Pons (tissue), 1 donor: ENCODE results near the gene KCNJ3.

Experiments used
- DNase-seq: peaks from one replicate; pipeline ENCODE4 v3.0.0-alpha.2; 2016; ENCODE audit warnings: low spot score

KCNJ3 gene

DNA sequence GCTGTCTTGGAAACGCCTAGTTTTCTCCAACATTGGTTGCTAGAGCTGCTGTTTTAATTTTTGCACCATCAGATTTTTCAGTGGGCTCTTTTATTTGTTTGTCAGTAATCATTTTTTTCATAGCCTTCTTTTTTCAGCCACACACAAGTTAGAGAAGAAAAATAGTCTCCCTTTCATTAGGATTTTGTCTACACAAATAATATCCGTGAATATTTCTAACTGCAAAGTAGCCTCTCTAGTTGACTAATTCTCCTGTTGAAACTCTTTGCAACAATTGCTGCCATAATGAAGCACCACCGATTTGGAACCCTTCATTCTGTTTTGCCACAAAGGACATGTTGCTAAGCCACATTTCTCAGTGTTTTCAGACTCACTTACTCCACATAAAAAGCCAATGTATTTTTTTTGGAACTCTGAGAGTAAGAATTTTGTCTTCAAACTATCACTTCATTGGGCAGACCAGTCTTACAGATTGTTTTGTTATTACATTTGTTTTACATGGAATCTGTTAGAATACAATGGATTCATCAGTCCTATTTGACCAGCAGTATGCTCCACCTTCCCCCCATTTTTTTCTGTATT, 9.6 kb downstream of the KCNJ3 start:
- no peak for DNase-seq

DNA sequence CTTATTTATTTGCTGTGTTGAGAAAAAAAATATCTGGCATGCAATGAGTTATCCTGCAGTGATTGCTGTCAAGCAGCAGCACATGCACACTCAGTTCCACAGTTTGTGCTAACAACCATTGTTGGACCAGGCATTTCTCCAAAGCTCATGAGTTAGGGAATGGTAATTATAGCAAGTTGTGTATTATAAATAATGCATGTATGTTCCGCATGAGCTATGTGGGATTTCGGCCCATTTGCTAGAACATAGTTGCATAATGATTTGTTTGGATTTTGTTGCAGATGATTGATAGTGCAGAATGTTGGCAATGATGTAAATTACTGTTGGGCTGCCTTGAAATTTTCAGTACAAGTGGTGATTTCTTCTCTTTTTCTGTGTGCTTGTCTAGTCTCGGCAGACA, 10.7 kb downstream of the KCNJ3 start:
- DNase-seq, result no peak

DNA sequence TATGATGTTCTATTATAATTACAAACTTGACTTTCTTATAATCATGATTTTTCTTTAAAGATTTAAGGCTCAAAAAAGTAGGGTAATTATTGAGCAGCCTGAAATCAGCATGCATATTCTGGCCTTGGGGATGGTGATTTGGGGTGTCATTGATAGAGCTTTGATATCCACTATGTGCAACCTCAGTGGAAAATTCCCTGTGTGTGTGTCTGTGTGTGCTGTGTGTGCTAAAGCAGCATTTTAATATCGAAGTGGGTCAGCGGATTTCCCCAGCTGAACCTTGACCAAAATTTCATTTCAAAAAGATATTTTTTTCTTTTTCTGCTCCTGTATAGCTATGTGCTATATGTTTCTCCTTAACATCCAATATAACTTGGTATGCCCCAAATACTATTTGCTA, 11.6 kb downstream of the KCNJ3 start:
- DNase-seq, result no peak

DNA sequence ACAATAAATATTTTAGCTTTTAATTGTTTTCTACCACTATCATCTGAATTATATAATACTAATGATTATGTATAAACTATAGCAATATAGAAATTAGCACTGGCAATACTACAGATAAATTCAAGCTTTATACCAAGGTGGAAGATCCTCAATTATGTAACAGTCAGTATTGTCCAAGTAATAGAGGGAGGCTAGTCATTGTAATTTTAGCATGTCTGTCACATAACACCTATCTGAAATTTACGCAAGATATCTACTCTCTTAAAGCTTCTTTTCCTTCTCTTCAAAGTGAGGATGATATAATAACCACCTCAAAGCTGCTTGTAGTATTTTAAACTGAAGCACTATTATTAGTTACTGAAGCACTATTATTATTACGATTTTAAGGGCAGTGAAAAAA, 12.2 kb downstream of the KCNJ3 start:
- no peak for DNase-seq

DNA sequence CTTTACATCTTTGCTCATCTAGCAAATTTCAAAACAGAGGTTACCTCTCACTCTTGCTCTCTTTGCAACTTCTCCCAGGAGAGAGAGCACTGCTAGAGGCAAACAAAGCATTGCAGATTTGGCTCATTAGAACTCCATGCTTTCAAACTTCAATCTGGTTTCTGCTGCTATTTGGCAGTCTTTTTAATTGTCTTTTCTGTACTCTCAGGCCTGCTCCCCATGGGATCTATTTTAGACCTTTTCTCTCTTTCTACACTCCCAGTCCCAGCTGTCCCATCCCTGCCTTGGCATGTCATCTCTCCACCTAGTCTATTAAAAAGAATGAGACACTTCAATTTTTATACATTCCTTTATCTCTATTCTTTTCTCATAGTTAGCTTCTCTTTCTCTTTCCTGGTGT, 15.2 kb downstream of the KCNJ3 start:
- DNase-seq, result no peak

DNA sequence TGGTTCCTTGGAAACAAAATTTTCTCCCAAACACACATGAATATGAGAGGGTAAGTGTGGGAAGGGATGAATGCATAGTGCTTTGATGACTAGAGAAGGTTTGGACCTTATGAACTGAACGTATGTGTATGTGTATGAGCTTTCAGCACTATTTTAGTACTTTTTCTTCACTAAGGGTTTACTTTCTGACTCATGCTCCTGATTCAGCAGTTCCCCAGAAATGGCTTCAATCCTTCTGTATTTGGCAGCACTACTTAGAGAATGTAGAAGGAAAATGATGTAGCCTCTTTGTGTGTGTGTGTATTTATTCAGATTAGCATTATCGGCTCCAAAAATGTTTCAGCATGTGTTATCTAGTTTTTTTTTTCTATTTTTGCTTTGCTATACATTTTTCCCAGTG, 22.2 kb downstream of the KCNJ3 start:
- DNase-seq, result no peak

DNA sequence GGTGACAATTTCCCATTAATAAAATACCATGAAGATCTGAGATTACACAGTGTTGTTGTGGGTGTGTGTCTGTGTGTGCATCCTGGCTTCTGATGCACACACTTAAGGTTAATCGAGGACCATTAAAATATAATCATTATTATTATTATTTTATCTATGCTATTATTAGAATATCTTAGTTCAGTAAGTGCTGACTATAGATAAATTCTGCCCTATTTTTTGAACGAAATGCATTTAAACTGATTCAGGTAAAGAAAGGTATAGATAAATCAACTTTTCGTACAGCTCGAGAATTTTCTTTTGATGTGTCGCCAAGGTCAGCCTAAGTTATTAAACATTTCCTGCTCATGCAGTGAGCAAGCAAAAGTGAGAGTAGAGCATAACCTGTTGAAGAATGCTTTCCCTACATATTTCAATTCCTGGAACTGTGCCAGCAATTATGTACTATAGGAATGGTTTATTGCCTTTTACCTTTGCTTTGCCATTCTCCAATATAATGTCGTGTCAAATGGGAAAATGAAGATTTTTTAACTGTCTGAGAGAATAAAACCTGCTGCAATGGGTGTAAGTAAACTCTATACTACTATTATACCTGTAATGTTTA, 25.8 kb downstream of the KCNJ3 start:
- DNase-seq, result no peak

DNA sequence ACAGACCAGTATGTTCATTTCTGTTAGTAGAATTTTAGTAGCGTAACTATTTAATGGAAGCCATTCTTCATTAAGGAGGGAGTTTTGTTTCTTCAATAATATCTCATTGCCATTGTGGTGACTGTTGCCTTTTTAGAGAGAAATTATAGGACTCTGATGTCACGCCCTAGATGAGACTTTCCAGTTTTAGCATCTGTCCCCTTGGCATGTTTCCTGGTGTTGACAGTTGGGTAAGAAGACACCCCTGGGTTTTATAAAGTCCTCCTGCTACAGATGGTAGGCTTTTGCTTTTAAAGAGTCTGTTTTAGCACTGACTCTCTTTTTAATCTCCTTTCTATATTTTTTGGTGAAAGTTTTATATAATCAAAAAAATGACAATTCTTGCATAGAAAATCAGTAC, 41.9 kb downstream of the KCNJ3 start:
- peak; percentile 16 for DNase-seq

DNA sequence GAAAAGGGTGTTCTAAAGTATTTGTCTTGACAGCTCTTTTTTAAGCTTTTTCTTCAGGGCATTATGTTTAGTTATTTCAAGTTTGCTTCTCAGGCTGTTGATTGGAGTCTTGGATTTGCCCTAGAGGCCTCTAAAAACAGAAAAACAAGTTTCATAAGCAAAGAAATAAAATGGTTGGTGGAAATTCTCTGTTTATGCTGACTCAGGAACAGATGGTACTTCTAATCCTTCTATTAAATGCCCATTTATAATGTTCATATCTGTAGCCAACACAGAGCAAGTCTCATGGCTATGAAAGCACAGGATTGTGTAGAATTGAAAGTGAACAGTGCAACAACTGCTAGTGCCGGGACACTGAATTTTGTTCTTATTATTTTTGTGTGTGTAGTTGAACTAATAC, 60.4 kb downstream of the KCNJ3 start:
- DNase-seq, result peak; percentile 11

DNA sequence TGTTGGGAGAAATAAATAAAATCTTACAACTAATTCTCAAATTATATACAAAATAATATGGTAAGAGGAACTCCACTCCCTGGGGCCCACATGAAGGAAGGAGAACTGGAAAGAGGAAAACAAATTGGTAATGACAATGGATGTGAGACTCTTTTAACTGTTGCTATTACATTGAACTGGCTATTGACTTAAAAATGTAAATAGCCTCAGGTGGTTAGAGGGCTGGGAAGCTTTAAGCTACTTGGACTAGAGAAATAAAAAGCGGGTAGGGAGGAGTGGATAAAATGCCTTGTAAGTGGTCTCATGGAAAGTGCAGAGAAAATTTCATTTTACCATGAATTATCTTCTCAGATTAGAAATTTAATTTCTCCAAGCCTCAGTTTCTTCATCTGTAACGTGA, 64.1 kb downstream of the KCNJ3 start:
- no peak for DNase-seq

DNA sequence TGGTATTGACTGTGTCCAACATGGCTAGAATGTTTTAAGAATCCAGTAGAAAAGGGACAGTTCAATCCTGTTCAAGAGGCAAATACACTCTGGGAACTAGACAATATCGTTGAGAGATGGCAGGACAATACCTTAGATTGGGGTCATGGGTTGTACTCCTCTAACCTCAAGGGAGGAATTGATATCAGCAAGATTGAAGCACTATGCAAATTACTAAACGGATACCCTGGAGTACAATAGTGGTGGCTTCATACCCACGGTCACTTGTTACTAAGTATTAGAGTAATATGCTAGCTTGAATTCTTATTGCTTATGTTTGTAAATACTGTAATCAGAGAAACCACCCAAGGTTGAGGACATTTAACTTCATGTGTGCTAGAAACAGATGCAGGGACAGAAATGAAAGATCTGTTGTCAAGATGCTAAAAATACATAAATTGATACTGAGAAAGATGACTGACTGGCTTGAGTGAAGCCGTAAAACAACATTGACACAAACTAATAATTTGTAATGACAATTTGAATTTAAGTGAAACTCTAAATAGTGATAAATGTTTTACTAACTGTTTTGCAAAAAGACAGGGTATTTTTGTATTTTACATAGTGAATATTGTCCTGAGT, 73.3 kb downstream of the KCNJ3 start:
- no peak for DNase-seq

DNA sequence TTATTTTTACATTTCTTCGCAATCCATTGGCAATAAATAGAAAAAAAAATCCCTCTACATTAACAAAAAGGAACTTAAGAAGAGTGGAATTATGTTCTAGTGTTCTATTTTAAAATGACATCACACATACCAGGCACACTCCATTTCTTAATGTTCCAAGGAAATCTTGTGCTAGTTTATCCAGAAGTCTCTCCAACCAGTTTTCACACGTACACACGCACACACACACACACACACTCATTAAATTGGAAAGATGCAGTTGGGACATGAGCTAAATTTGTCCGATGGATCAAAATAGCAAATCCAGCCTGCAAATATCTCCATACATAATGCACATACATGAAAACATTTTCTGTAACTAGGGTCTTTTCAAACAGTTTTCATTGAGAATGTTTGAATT, 78.3 kb downstream of the KCNJ3 start:
- no peak for DNase-seq

DNA sequence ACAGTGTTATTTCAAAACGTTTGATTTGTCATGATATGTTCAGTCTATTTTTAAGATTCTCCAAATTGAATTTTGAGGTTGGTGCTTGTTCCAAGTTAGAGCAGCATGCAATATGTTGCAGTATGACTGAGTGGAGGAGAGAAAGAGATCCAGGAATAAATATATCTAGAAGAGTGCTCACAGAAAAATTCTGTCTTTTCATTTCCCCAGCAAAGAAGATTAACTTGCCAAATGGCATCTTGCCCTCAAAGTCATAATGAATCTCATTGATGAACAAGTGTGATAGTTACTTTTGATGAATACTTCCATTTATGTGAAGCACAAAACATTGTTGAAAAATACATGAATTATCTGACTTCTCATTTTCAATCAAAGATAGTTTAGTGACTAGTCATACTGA, 95.9 kb downstream of the KCNJ3 start:
- peak; percentile 70 for DNase-seq

DNA sequence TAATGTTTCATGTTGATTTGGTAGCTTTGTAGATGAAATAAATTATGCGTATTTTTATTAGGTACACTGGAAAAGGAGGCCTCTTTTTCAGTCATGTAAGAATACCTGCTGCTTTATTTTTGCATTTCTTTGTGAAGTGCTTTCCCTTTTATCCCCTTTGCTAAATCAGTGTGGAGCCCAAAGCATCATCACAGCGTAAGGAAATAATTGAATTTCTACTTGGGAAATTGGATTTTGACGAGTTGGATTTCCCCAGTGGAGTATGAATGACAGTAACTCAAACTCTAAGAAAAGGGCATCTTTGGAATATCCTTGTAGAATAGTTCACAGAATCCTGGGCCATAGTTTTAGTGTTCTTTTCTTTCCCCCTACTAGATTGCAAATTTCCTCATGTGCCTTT, 97.2 kb downstream of the KCNJ3 start:
- no peak for DNase-seq

DNA sequence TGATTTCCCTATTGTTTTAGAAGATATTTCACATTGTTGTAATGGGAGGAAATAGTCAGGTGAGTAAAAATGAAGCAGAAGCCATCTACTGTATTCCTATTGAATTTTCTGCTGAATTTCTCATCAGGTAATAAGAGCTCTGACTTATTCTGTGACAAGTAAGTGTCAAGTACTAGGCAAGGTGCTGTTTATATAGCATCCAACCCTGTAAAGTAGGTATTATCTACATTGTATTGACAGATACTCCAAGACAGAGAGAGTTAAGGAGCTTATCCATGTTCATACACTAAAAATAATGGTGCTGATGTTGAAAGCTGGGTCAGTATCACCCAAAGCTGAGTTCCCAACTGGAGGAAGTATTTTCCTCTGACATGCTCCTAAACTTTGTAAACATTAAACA, 106.0 kb downstream of the KCNJ3 start:
- no peak for DNase-seq

DNA sequence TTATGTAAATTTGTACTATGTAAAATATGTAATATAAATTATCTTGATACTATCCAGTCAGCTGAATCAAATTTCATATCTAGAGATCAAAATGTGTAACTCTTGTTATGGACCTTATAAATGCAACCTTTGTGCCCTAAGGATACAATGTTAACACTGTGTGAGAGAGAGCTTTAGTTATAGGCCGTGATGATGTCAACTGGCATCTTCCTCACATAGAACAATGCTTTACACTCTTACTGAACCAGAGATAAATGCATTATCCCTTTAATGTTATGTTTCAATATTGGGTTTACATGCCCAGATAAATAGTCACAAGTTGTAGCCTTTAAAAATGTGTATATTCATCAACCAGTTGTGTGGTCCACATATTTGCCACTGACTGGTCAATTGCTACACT, 115.1 kb downstream of the KCNJ3 start:
- DNase-seq, result peak; percentile 81

DNA sequence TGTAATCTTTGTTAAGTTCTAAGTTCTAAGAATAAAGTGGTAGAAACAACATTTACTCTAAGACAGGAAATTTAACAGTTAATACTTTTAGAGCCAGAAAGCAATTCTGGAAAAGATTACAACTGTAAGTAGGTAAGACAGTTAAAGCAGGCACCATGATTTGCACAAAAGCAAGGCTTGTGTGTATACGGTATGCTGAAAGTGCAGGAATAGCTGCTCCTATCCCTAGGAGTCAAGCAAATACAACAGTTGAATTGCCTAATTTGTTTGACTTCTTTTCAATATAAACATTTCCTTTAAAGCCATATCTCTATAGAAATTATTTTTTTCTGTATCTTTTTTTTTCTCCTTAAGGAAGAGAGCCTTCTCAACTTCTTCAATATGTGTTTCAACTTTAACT, 116.4 kb downstream of the KCNJ3 start:
- DNase-seq, result no peak

DNA sequence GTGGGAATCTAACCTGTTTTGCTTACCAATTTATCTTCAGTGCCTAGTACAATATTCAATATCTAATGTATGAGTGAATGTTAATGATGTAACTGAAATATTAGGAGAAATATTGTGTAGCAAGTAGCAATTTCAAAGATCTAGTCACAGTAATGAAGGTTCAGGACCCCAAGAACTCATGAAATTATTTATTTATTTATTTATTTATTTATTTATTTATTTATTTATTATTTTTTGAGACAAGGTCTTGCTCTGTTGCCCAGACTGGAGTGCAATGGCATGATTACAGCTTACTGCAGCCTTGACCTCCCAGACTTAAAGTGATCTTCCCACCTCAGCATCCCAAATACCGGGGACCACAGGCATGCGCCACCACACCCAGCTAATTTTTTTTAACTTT, 126.9 kb downstream of the KCNJ3 start:
- no peak for DNase-seq

DNA sequence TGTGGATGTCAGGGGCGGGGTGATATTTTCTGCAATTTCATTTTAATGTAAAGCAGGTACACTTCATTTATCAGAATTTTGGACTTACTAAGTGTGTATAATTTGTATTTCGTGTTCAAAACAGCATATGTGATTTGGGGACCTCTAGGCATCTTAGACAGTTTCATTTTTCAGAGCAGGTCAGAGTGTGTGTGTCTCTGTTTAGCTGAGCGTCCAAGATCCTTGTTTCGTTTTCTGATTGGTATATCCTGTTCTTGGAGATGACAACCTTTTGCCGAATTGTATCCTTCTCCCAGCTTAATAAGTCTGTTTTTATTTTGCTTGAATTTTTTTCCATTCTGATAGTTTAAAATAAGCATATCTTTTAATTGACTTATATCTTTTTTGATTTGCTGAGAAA, 128.3 kb downstream of the KCNJ3 start:
- DNase-seq, result no peak

DNA sequence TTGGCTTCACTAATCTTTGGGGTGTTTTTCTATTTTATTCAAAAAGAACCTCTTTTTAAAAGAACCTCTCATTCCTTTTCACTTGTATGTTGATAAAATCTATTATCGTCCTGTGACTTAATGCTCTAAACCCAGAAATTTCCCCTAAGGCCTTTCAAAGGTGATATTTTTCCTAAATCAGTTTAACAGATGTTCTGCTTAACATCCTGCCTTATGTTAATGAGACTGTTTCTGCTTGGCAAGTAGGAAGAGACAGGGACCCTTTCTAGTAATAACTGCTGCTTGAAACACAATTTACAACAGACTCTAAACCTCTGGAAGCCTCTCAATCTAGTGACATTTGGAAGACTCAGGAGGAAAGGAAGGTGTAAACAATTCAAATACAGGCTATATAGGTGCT, 128.8 kb downstream of the KCNJ3 start:
- no peak for DNase-seq

DNA sequence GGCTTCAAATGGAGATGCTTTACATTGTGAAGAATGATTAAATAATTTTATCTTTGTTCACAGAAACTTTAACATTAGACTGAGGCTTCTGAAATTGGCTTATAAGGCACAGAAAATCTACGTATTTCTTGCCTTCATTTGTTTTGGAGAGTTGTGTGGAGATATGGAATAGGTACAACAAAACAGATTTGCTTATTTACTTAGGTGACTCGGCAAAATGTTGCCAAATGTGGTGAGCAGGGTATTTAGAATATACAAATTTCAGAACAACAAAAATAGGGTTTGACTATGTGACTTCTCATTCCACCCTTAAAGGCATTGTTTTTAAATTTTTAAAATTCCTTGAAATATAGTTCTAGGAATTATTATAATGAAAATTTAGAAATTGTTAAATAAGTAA, 134.2 kb downstream of the KCNJ3 start:
- no peak for DNase-seq

DNA sequence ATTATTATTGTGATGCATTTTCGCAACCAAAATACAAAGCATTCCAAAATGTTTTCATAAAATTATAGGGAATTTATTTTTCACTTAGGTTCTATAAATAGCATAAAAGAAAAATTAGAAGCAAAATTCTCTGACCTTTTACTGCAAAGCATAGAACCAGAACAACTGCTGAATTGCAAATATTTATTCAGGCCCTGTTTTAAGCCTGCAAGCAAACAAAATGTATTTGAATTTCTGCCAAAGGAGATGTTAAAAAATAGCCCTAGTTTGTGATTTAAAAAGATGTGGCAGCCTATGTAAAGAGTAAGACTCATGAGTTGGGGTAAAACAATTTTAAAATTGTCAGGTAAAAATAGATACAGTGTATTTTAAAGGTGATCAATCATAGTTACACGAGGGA, 138.1 kb downstream of the KCNJ3 start:
- DNase-seq, result no peak

DNA sequence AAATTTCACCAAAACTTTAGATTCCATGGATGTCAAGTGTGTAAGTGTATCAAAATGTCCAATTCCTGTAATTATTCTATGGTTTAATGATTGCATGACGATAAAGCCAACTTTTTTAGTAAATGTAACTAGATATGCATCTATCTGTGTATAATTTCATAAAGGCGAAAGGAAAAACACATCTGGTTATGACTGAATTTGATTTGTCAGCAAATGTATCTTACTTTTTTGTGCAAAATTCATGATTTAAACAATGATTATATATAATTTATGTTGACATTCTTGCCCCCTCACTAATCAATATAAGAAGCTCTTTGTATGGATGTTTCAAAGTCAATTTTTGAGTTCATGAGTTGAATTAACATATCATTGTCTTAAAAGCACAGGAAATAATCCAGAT, 138.5 kb downstream of the KCNJ3 start:
- no peak for DNase-seq

DNA sequence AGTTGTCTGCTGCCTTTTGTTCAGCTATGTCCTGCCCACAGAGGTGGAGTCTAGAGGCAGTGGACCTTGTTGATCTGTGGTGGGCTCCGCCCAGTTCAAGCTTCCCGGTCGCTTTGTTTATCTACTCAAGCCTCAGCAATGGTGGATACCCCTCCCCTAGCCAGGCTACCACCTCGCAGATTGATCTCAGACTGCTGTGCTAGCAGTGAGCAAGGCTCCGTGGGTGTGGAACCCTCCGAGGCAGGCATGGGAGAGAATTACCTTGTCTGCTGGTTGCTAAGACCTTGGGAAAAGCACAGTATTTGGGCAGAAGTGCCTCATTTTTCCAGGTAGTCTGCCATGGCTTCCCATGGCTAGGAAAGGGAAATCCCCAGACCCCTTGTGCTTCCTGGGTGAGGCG, 146.0 kb downstream of the KCNJ3 start:
- DNase-seq, result no peak
